ENCODE measurements around the gene MTNR1A. TPM values are rescaled to one million over a fixed set of nuclear protein-coding genes. Genes with fewer than 3 reads are reported as not detected.

The MTNR1A gene
- total RNA-seq, 1 donor = not detected

- H4K20me1 ChIP-seq (ENCODE audit: insufficient read depth, low read length) = no peaks in the 10 kb centered on the region
- H3K4me1 ChIP-seq (ENCODE audit: insufficient read depth, low read length) = peaks cover 21% of the 10 kb centered on the region
- no peaks in the 10 kb centered on the region for H3K36me3 ChIP-seq (ENCODE audit: insufficient read depth, low read length)
- no peak overlapping the region for H3K4me3 ChIP-seq (ENCODE audit: insufficient read depth, low read length)
- no peak overlapping the region for H3K27ac ChIP-seq (ENCODE audit: low read depth, low read length)
- no peaks in the 10 kb centered on the region for H3K79me2 ChIP-seq (ENCODE audit: insufficient read depth, low read length)
- H3K27me3 ChIP-seq (ENCODE audit: insufficient read depth, low read length) = peaks cover 32% of the 10 kb centered on the region
- H3K9me3 ChIP-seq (ENCODE audit: low read depth, low read length) = no peaks in the 10 kb centered on the region
- H2AFZ ChIP-seq (ENCODE audit: low read length) = no peak overlapping the region
- peak overlapping the region; percentile 9 for H3K4me2 ChIP-seq (ENCODE audit: insufficient read depth, low read length)
- DNase-seq (ENCODE audit: insufficient read length, low spot score, missing footprints) = no peak
- TF ChIP-seq CTCF (IDR thresholded peaks at IDR 0.05; ENCODE audit: extremely low read depth, low read depth, low read length) = no peak
Measured at GRCh38 chr4:186557486-186557885, 2.1 kb upstream of the MTNR1A start.

- DNase-seq (ENCODE audit: insufficient read length, low spot score, missing footprints) = no peak
- Histone ChIP-seq H3K79me2 (ENCODE audit: insufficient read depth, low read length) (no peaks in the 10 kb centered on the region), H3K4me1 (ENCODE audit: insufficient read depth, low read length) (peaks cover 21% of the 10 kb centered on the region), H3K36me3 (ENCODE audit: insufficient read depth, low read length) (no peaks in the 10 kb centered on the region), H3K4me3 (ENCODE audit: insufficient read depth, low read length) (no peak overlapping the region), H3K4me2 (ENCODE audit: insufficient read depth, low read length) (peak overlapping the region; percentile 9), H3K27ac (ENCODE audit: low read depth, low read length) (no peak overlapping the region), H4K20me1 (ENCODE audit: insufficient read depth, low read length) (no peaks in the 10 kb centered on the region), H3K27me3 (ENCODE audit: insufficient read depth, low read length) (peaks cover 36% of the 10 kb centered on the region), H3K9me3 (ENCODE audit: low read depth, low read length) (no peaks in the 10 kb centered on the region), H2AFZ (ENCODE audit: low read length) (no peak overlapping the region)
- TF ChIP-seq CTCF (IDR thresholded peaks at IDR 0.05; ENCODE audit: extremely low read depth, low read depth, low read length) = no peak
Measured at GRCh38 chr4:186557061-186557460, 1.7 kb upstream of the MTNR1A start.

GRCh38 chr4:186554539-186554913, 841 bp downstream of the MTNR1A start:
- no peaks in the 10 kb centered on the region for H3K79me2 ChIP-seq (ENCODE audit: insufficient read depth, low read length)
- H4K20me1 ChIP-seq (ENCODE audit: insufficient read depth, low read length) = no peaks in the 10 kb centered on the region
- H3K9me3 ChIP-seq (ENCODE audit: low read depth, low read length) = no peaks in the 10 kb centered on the region
- H3K4me2 ChIP-seq (ENCODE audit: insufficient read depth, low read length) = peak overlapping the region; percentile 84
- H3K4me1 ChIP-seq (ENCODE audit: insufficient read depth, low read length) = peaks cover 21% of the 10 kb centered on the region
- no peaks in the 10 kb centered on the region for H3K36me3 ChIP-seq (ENCODE audit: insufficient read depth, low read length)
- peaks cover 45% of the 10 kb centered on the region for H3K27me3 ChIP-seq (ENCODE audit: insufficient read depth, low read length)
- DNase-seq (ENCODE audit: insufficient read length, low spot score, missing footprints) = no peak
- TF ChIP-seq CTCF (IDR thresholded peaks at IDR 0.05; ENCODE audit: extremely low read depth, low read depth, low read length) = no peak
- H3K4me3 ChIP-seq (ENCODE audit: insufficient read depth, low read length) = peak overlapping the region; percentile 61
- H2AFZ ChIP-seq (ENCODE audit: low read length) = peak overlapping the region; percentile 59
- H3K27ac ChIP-seq (ENCODE audit: low read depth, low read length) = no peak overlapping the region

GRCh38 chr4:186553717-186554116, 1.6 kb downstream of the MTNR1A start:
- Histone ChIP-seq H3K27ac (ENCODE audit: low read depth, low read length) (no peak overlapping the region), H3K27me3 (ENCODE audit: insufficient read depth, low read length) (peaks cover 45% of the 10 kb centered on the region), H3K4me1 (ENCODE audit: insufficient read depth, low read length) (peaks cover 21% of the 10 kb centered on the region), H3K9me3 (ENCODE audit: low read depth, low read length) (no peaks in the 10 kb centered on the region), H4K20me1 (ENCODE audit: insufficient read depth, low read length) (no peaks in the 10 kb centered on the region), H3K4me3 (ENCODE audit: insufficient read depth, low read length) (no peak overlapping the region), H3K36me3 (ENCODE audit: insufficient read depth, low read length) (no peaks in the 10 kb centered on the region), H3K79me2 (ENCODE audit: insufficient read depth, low read length) (no peaks in the 10 kb centered on the region), H3K4me2 (ENCODE audit: insufficient read depth, low read length) (no peak overlapping the region), H2AFZ (ENCODE audit: low read length) (no peak overlapping the region)
- no peak for DNase-seq (ENCODE audit: insufficient read length, low spot score, missing footprints)
- TF ChIP-seq CTCF (IDR thresholded peaks at IDR 0.05; ENCODE audit: extremely low read depth, low read depth, low read length) = no peak

Measured in osteoblast (primary cell).